ENCODE data around the gene EAPP. TPM values are rescaled to one million over a fixed set of nuclear protein-coding genes. Genes with fewer than 3 reads are reported as not detected.

The EAPP gene
- total and polyA plus RNA-seq, 2 of the 13 experiments (the other 11 are each of a cell fraction or from before 2014, with no cell fraction given) = 68.7 to 110 TPM

- TF ChIP-seq XBP1 (CRISPR knock-in tag; IDR thresholded peaks at IDR 0.05) (no peak), SOX6 (IDR thresholded peaks at IDR 0.05) (no peak), SOX6 (CRISPR knock-in tag; IDR thresholded peaks at IDR 0.05) (peak; percentile 46; the same call in 1 of the 2 replicates), MXI1 (IDR thresholded peaks at IDR 0.05; ENCODE audit: borderline replicate concordance, low read depth, low read length) (0 out of 3 replicates have a peak, but pooled peaks have one; percentile 14), SMAD3 (CRISPR knock-in tag; IDR thresholded peaks at IDR 0.05) (0 out of 2 replicates have a peak, but pooled peaks have one; percentile 73), HNF4G (IDR thresholded peaks at IDR 0.05; ENCODE audit: borderline replicate concordance, low read depth, low read length) (no peak), HNF4G (CRISPR knock-in tag; IDR thresholded peaks at IDR 0.05; ENCODE audit: borderline replicate concordance, low read depth) (no peak), SP140L (CRISPR knock-in tag; IDR thresholded peaks at IDR 0.05; ENCODE audit: borderline replicate concordance) (no peak), PATZ1 (CRISPR knock-in tag; IDR thresholded peaks at IDR 0.05) (peak; percentile 11; the same call in 1 of the 2 replicates), ISL2 (CRISPR knock-in tag; IDR thresholded peaks at IDR 0.05) (0 out of 2 replicates have a peak, but pooled peaks have one; percentile 26), STAG1 (CRISPR knock-in tag; IDR thresholded peaks at IDR 0.05) (peak; percentile 99), THYN1 (CRISPR knock-in tag; IDR thresholded peaks at IDR 0.05; ENCODE audit: borderline replicate concordance, low read depth) (no peak), ZNF768 (CRISPR knock-in tag; IDR thresholded peaks at IDR 0.05) (no peak), HOMEZ (CRISPR knock-in tag; IDR thresholded peaks at IDR 0.05; ENCODE audit: low read depth) (peak; percentile 38; the same call in 1 of the 2 replicates), PITX1 (CRISPR knock-in tag; IDR thresholded peaks at IDR 0.05) (peak; percentile 83; the same call in 1 of the 2 replicates), IRF2 (CRISPR knock-in tag; IDR thresholded peaks at IDR 0.05) (peak; percentile 73; the same call in 1 of the 2 replicates), ZNF510 (CRISPR knock-in tag; IDR thresholded peaks at IDR 0.05; ENCODE audit: low read depth) (no peak), MTF2 (CRISPR knock-in tag; IDR thresholded peaks at IDR 0.05; ENCODE audit: borderline replicate concordance) (peak; percentile 56; the same call in 1 of the 2 replicates), POLR2AphosphoS5 (IDR thresholded peaks at IDR 0.05; ENCODE audit: low read depth, low read length) (no peak), CBX5 (CRISPR knock-in tag; IDR thresholded peaks at IDR 0.05; ENCODE audit: borderline replicate concordance) (peak; percentile 80; the same call in 1 of the 2 replicates), ELF4 (CRISPR knock-in tag; IDR thresholded peaks at IDR 0.05; ENCODE audit: borderline replicate concordance) (0 out of 2 replicates have a peak, but pooled peaks have one; percentile 61), FOXA3 (CRISPR knock-in tag; IDR thresholded peaks at IDR 0.05) (peak; percentile 37; the same call in 1 of the 2 replicates), ZNF331 (CRISPR knock-in tag; IDR thresholded peaks at IDR 0.05) (peak; percentile 22; the same call in 1 of the 2 replicates), KLF9 (CRISPR knock-in tag; IDR thresholded peaks at IDR 0.05; ENCODE audit: low read depth) (no peak), IKZF5 (CRISPR knock-in tag; IDR thresholded peaks at IDR 0.05) (peak; percentile 63; the same call in 1 of the 2 replicates), RFX3 (CRISPR knock-in tag; IDR thresholded peaks at IDR 0.05) (no peak), THAP7 (CRISPR knock-in tag; IDR thresholded peaks at IDR 0.05) (peak; percentile 74)
These were observed 40.7 kb downstream of the EAPP start (continued) for GRCh38 chr14:34498684-34499412.
